Vagina (tissue), 2 donors: ENCODE measurements around the gene MKNK2. TPM values are rescaled to one million over a fixed set of nuclear protein-coding genes. Genes with fewer than 3 reads are reported as not detected.
"Not testable (repeated sequence)": the region's sequence is repeated elsewhere in the genome, so short reads cannot be mapped to it uniquely, and the experiment has no call there.

Source experiments
- DNase-seq, 2 donors: peaks; one replicate each; pipeline ENCODE4 v3.0.0-alpha.2; 2017; ENCODE audit errors: extremely low spot score in 2 of 2
- H3K27ac ChIP-seq: fragments of 200-600 bp; sonication (generic); one replicate; pipeline ENCODE4 v1.5.1; 2019
- H3K27me3 ChIP-seq: fragments of 200-600 bp; sonication (generic); one replicate; pipeline ENCODE4 v1.5.1; 2019
- H3K36me3 ChIP-seq, 2 donors: fragments of 200-600 bp; sonication (generic); one replicate each; pipeline ENCODE4 v1.5.1; 2017 to 2019
- H3K4me1 ChIP-seq: fragments of 200-600 bp; sonication (generic); one replicate; pipeline ENCODE4 v1.5.1; 2019
- H3K4me3 ChIP-seq, 2 donors: fragments of 200-600 bp; sonication (generic); 1 replicate in 1 of 2; 2 replicates in 1 of 2; pipeline ENCODE4 v1.5.1; 2016 to 2019
- H3K9me3 ChIP-seq: fragments of 200-600 bp; sonication (generic); one replicate; pipeline ENCODE4 v1.5.1; 2019
- CTCF ChIP-seq, 3 experiments: fragments of 450-650 bp in 2 of 3; fragments of 200-600 bp in 1 of 3; sonication (generic) in 1 of 3; IDR thresholded peaks; one replicate each; pipeline ENCODE4 v1.5.1; 2017 to 2019; ENCODE audit warnings: antibody characterized with exemption in 3 of 3, mild to moderate bottlenecking in 2 of 3, moderate library complexity in 2 of 3
- POLR2A ChIP-seq, 2 donors: fragments of 450-650 bp; IDR thresholded peaks; one replicate each; pipeline ENCODE4 v1.6.1; 2017; ENCODE audit warnings: antibody characterized with exemption in 2 of 2, mild to moderate bottlenecking in 2 of 2, moderate library complexity in 2 of 2
- POLR2AphosphoS5 ChIP-seq, 2 donors: sonication (generic); formaldehyde crosslinking; IDR thresholded peaks; one replicate each; pipeline ENCODE4 v1.9.0; 2017; ENCODE audit warnings: antibody characterized with exemption in 2 of 2, mild to moderate bottlenecking in 2 of 2, low read depth in 1 of 2; ENCODE audit not compliant: insufficient read depth in 1 of 2
- intact Hi-C: fragments of 100-400 bp; cut with DNase I; formaldehyde crosslinking; loops from one replicate; pipeline ENCODE4 v1.15.1; 2023
- small RNA-seq: library from RNA; depleted of rRNA; stranded (forward); fragments of <200 nt; gene quantifications from one replicate; pipeline ENCODE3, GENCODE V24; 2016
- total RNA-seq: library from RNA; depleted of rRNA; stranded (reverse); fragments of >200 nt; gene quantifications from one replicate; pipeline ENCODE4 v1.2.3, GENCODE V29; 2016

The MKNK2 gene
- total RNA-seq, 1 donor from 2014 or later = 185 TPM

GRCh38 chr19:1991018-1991913 lies 59.8 kb downstream of the MKNK2 start:
- H3K4me3 ChIP-seq = no peak overlapping the region
- H3K27ac ChIP-seq = no peak overlapping the region
- DNase-seq = no peak
- intact Hi-C loops = no loop called here
- no peaks in the 10 kb centered on the region for H3K27me3 ChIP-seq
- no peaks in the 10 kb centered on the region for H3K4me1 ChIP-seq
- H3K9me3 ChIP-seq = no peaks in the 10 kb centered on the region
- no peak for TF ChIP-seq CTCF (IDR thresholded peaks at IDR 0.05)
- no peak for TF ChIP-seq POLR2AphosphoS5 (IDR thresholded peaks at IDR 0.05; ENCODE audit: insufficient read depth in 1 of 2, low read depth in 1 of 2)
- no peak for TF ChIP-seq POLR2A (IDR thresholded peaks at IDR 0.05)
- H3K36me3 ChIP-seq = peaks cover 0 to 53% of the 10 kb centered on the region in 2 donors

- no peaks in the 10 kb centered on the region for H3K4me1 ChIP-seq
- DNase-seq = no peak
- peaks cover 0 to 55% of the 10 kb centered on the region in 2 donors for H3K36me3 ChIP-seq
- H3K4me3 ChIP-seq = no peak overlapping the region
- intact Hi-C loops = no loop called here
- no peak overlapping the region for H3K27ac ChIP-seq
- no peaks in the 10 kb centered on the region for H3K27me3 ChIP-seq
- no peaks in the 10 kb centered on the region for H3K9me3 ChIP-seq
- TF ChIP-seq POLR2A (IDR thresholded peaks at IDR 0.05) (no peak), POLR2AphosphoS5 (IDR thresholded peaks at IDR 0.05; ENCODE audit: insufficient read depth in 1 of 2, low read depth in 1 of 2) (no peak), CTCF (IDR thresholded peaks at IDR 0.05) (no peak)
These were observed 60.6 kb downstream of the MKNK2 start for GRCh38 chr19:1990230-1991017.

GRCh38 chr19:1989513-1990229 lies 61.4 kb downstream of the MKNK2 start:
- intact Hi-C loops = no loop called here

GRCh38 chr19:1988464-1988863 lies 62.6 kb downstream of the MKNK2 start:
- H3K27me3 ChIP-seq, H3K27ac ChIP-seq, intact Hi-C loops, H3K4me3 ChIP-seq, H3K4me1 ChIP-seq, H3K9me3 ChIP-seq, DNase-seq: not testable (repeated sequence)
- peaks cover 0 to 59% of the 10 kb centered on the region in 2 donors for H3K36me3 ChIP-seq

More at GRCh38 chr19:1989513-1990229, 61.4 kb downstream of the MKNK2 start:
- Histone ChIP-seq H3K36me3 (peaks cover 0 to 61% of the 10 kb centered on the region in 2 donors), H3K27ac (no peak overlapping the region), H3K4me3 (no peak overlapping the region), H3K9me3 (no peaks in the 10 kb centered on the region), H3K27me3 (no peaks in the 10 kb centered on the region), H3K4me1 (no peaks in the 10 kb centered on the region)
- TF ChIP-seq CTCF (IDR thresholded peaks at IDR 0.05) (no peak), POLR2A (IDR thresholded peaks at IDR 0.05) (no peak), POLR2AphosphoS5 (IDR thresholded peaks at IDR 0.05; ENCODE audit: insufficient read depth in 1 of 2, low read depth in 1 of 2) (no peak)
- no peak for DNase-seq

Small RNA genes lying within 50 kb of the gene (small RNA-seq; reads per million reads assigned to genes)
- gene AC007136.1 = not detected

Other genes starting within 250 kb of the MKNK2 start
- 3.2 TPM for gene ATP8B3, start 239.0 kb downstream of the MKNK2 start, total RNA-seq
- gene REXO1, start 202.8 kb downstream of the MKNK2 start, total RNA-seq = 19.9 TPM
- gene KLF16, start 187.7 kb downstream of the MKNK2 start, total RNA-seq = 7.6 TPM
- gene ABHD17A, start 165.7 kb downstream of the MKNK2 start, total RNA-seq = 83.0 TPM
- gene ADAT3, start 145.8 kb downstream of the MKNK2 start, total RNA-seq = 5.2 TPM
- gene SCAMP4, start 145.8 kb downstream of the MKNK2 start, total RNA-seq = 51.3 TPM
- 77.6 TPM for gene CSNK1G2, start 110.1 kb downstream of the MKNK2 start, total RNA-seq
- gene BTBD2, start 35.5 kb downstream of the MKNK2 start, total RNA-seq = 81.5 TPM
- gene MOB3A, start 45.1 kb upstream of the MKNK2 start, total RNA-seq = 50.6 TPM
- 7.9 TPM for gene IZUMO4, start 45.7 kb upstream of the MKNK2 start, total RNA-seq
- gene AP3D1, start 100.3 kb upstream of the MKNK2 start, total RNA-seq = 62.9 TPM
- 13.0 TPM for gene DOT1L, start 112.7 kb upstream of the MKNK2 start, total RNA-seq
- 30.7 TPM for gene PLEKHJ1, start 185.1 kb upstream of the MKNK2 start, total RNA-seq
- gene SF3A2, start 185.6 kb upstream of the MKNK2 start, total RNA-seq = 71.2 TPM
- gene AMH, start 198.1 kb upstream of the MKNK2 start, total RNA-seq = 2.7 TPM
- not detected for gene JSRP1, start 205.2 kb upstream of the MKNK2 start, total RNA-seq
- 2.0 TPM for gene PEAK3, start 230.9 kb upstream of the MKNK2 start, total RNA-seq